Neuronal stem cell (in vitro differentiated cells): ENCODE results near the gene TMEM151B.
"Not testable (repeated sequence)": the region's sequence is repeated elsewhere in the genome, so short reads cannot be mapped to it uniquely, and the experiment has no call there.

Experiments used
- DNase-seq: peaks from one replicate; pipeline ENCODE4 v3.0.0-alpha.2; 2013; ENCODE audit warnings: low spot score
- H2AFZ ChIP-seq: one replicate; pipeline ENCODE4 v1.6.1; 2013; ENCODE audit warnings: mild to moderate bottlenecking, low read length, inconsistent platforms
- H2AK5ac ChIP-seq: 2 replicates; pipeline ENCODE4 v1.6.1; 2013; ENCODE audit warnings: low read depth, mild to moderate bottlenecking, inconsistent platforms, low read length, moderate library complexity, mixed read lengths
- H2BK120ac ChIP-seq: 2 replicates; pipeline ENCODE4 v1.6.1; 2013; ENCODE audit warnings: low read depth, mild to moderate bottlenecking, inconsistent platforms, low read length, moderate library complexity, mixed read lengths
- H2BK12ac ChIP-seq: one replicate; pipeline ENCODE4 v1.6.1; 2013; ENCODE audit warnings: low read length, inconsistent platforms
- H2BK15ac ChIP-seq: 2 replicates; pipeline ENCODE4 v1.6.1; 2013; ENCODE audit warnings: mild to moderate bottlenecking, low read length, inconsistent platforms, mixed read lengths
- H2BK5ac ChIP-seq: one replicate; pipeline ENCODE4 v1.6.1; 2013; ENCODE audit warnings: inconsistent platforms, mild to moderate bottlenecking, low read length, moderate library complexity
- H3K14ac ChIP-seq: one replicate; pipeline ENCODE4 v1.6.1; 2013; ENCODE audit warnings: low read length, inconsistent platforms
- H3K18ac ChIP-seq: 2 replicates; pipeline ENCODE4 v1.6.1; 2013; ENCODE audit warnings: low read length, inconsistent platforms
- H3K23ac ChIP-seq: 2 replicates; pipeline ENCODE4 v1.6.1; 2013; ENCODE audit warnings: low read depth, mild to moderate bottlenecking, mixed read lengths, low read length, inconsistent platforms; ENCODE audit not compliant: poor library complexity
- H3K27ac ChIP-seq: replicated peaks from 3 replicates; pipeline ENCODE4 v1.5.1; 2013; ENCODE audit warnings: low read length, inconsistent platforms
- H3K27me3 ChIP-seq, 3 experiments: 2 replicates each; pipeline ENCODE4 v1.6.1; 2013; ENCODE audit warnings: low read length in 3 of 3, mild to moderate bottlenecking in 2 of 3, inconsistent platforms in 1 of 3, low read depth in 1 of 3, mixed read lengths in 1 of 3, moderate library complexity in 1 of 3; ENCODE audit not compliant: control insufficient read depth in 3 of 3, insufficient read depth in 3 of 3
- H3K36me3 ChIP-seq, 2 donors: replicated peaks in 1 of 2; 2 replicates each; pipeline ENCODE4 v1.6.1; 2013; ENCODE audit warnings: low read length in 2 of 2; ENCODE audit not compliant: control insufficient read depth in 2 of 2, insufficient read depth in 2 of 2
- H3K4ac ChIP-seq: 2 replicates; pipeline ENCODE4 v1.6.1; 2013; ENCODE audit warnings: inconsistent platforms, mild to moderate bottlenecking, low read length, moderate library complexity
- H3K4me1 ChIP-seq, 2 donors: 1 replicate in 1 of 2; 2 replicates in 1 of 2; pipeline ENCODE4 v1.6.1; 2013; ENCODE audit warnings: low read length in 2 of 2, low read depth in 1 of 2; ENCODE audit not compliant: control insufficient read depth in 2 of 2, insufficient read depth in 1 of 2
- H3K4me2 ChIP-seq: one replicate; pipeline ENCODE4 v1.6.1; 2013; ENCODE audit warnings: mild to moderate bottlenecking, low read length, inconsistent platforms; ENCODE audit not compliant: insufficient read depth, poor library complexity, severe bottlenecking
- H3K4me3 ChIP-seq, 2 donors: 2 replicates each; pipeline ENCODE4 v1.5.1; 2013; ENCODE audit warnings: low read length in 2 of 2, mild to moderate bottlenecking in 2 of 2, inconsistent platforms in 1 of 2, moderate library complexity in 1 of 2
- H3K79me1 ChIP-seq: one replicate; pipeline ENCODE4 v1.6.1; 2013; ENCODE audit warnings: low read depth, mild to moderate bottlenecking, inconsistent platforms, low read length, moderate library complexity
- H3K9ac ChIP-seq: one replicate; pipeline ENCODE4 v1.6.1; 2013; ENCODE audit warnings: mild to moderate bottlenecking, low read depth, low read length, inconsistent platforms; ENCODE audit not compliant: poor library complexity
- H3K9me3 ChIP-seq, 2 donors: replicated peaks in 1 of 2; 2 replicates each; pipeline versions ENCODE3 to v1.6.1; 2013; ENCODE audit warnings: low read length in 2 of 2, mild to moderate bottlenecking in 2 of 2, inconsistent platforms in 1 of 2, low read depth in 1 of 2, mixed read lengths in 1 of 2, moderate library complexity in 1 of 2; ENCODE audit not compliant: control insufficient read depth in 2 of 2, insufficient read depth in 1 of 2
- H4K8ac ChIP-seq: one replicate; pipeline ENCODE4 v1.6.1; 2013; ENCODE audit warnings: low read depth, mild to moderate bottlenecking, inconsistent platforms, low read length, moderate library complexity
- H4K91ac ChIP-seq: one replicate; pipeline ENCODE4 v1.6.1; 2013; ENCODE audit warnings: low read length, low read depth, mild to moderate bottlenecking, inconsistent platforms; ENCODE audit not compliant: poor library complexity
- WGBS, 2 donors: extraction: QIAGEN DNeasy Blood & Tissue Kit; methylation state at CpG; one replicate each; pipeline ENCODE4 v1.1.7; 2013; ENCODE audit warnings: missing lambda C conversion rate in 2 of 2, mixed read lengths in 1 of 2; ENCODE audit not compliant: insufficient read length in 2 of 2, insufficient replicate concordance in 1 of 2; ENCODE audit errors: extremely low coverage in 2 of 2; 5-methylcytosine and 5-hydroxymethylcytosine counted together

TMEM151B gene

DNA sequence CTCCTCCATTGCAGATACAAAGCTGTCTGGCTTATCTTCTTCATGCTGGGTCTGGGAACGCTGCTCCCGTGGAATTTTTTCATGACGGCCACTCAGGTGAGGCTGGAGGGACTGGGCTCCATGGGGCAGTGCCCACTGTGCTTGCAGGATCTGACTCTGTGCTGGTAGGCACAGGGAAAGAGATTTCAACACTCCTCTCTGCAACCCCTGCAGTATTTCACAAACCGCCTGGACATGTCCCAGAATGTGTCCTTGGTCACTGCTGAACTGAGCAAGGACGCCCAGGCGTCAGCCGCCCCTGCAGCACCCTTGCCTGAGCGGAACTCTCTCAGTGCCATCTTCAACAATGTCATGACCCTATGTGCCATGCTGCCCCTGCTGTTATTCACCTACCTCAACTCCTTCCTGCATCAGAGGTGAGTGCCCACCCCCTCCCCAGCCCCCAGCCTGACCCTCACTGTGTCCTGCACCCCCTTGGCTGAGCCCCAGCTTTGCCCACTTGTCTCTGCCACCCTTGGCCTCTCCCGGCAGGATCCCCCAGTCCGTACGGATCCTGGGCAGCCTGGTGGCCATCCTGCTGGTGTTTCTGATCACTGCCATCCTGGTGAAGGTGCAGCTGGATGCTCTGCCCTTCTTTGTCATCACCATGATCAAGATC, 40.7 kb upstream of the TMEM151B start:
- Histone ChIP-seq H3K36me3 (peaks cover 19 to 65% of the 10 kb centered on the region in 2 donors), H3K9me3 (no peaks in the 10 kb centered on the region), H4K8ac (no peak overlapping the region), H2BK15ac (no peak overlapping the region), H2BK120ac (no peak overlapping the region), H3K23ac (no peak overlapping the region), H3K4me3 (no peak overlapping the region), H4K91ac (no peak overlapping the region), H3K79me1 (peaks cover 7% of the 10 kb centered on the region), H3K4ac (no peak overlapping the region), H3K18ac (no peak overlapping the region), H2BK12ac (no peak overlapping the region), H3K27me3 (peaks cover 0 to 2% (median 0%) of the 10 kb centered on the region in 3 experiments), H3K14ac (no peak overlapping the region), H3K9ac (no peak overlapping the region), H2AK5ac (no peak overlapping the region), H3K27ac (no peak overlapping the region), H3K4me2 (no peak overlapping the region), H2AFZ (no peak overlapping the region), H2BK5ac (no peak overlapping the region), H3K4me1 (peaks cover 27% of the 10 kb centered on the region in 2 donors)
- no peak for DNase-seq
- WGBS, 2 donors = no CpG with 5 or more reads among the region's 11 CpGs

- no peak overlapping the region for H2AFZ ChIP-seq
- peaks cover 19 to 68% of the 10 kb centered on the region in 2 donors for H3K36me3 ChIP-seq
- H3K18ac ChIP-seq = no peak overlapping the region
- H3K9ac ChIP-seq = no peak overlapping the region
- H2BK5ac ChIP-seq = no peak overlapping the region
- WGBS, 2 donors = no CpG with 5 or more reads among the region's 10 CpGs
- H3K27me3 ChIP-seq = peaks cover 0 to 2% (median 0%) of the 10 kb centered on the region in 3 experiments
- H3K79me1 ChIP-seq = peaks cover 4% of the 10 kb centered on the region
- no peak overlapping the region for H3K14ac ChIP-seq
- no peak overlapping the region for H4K91ac ChIP-seq
- H3K4ac ChIP-seq = no peak overlapping the region
- no peak overlapping the region for H2BK15ac ChIP-seq
- no peak for DNase-seq
- H3K4me3 ChIP-seq = no peak overlapping the region
- no peak overlapping the region for H3K23ac ChIP-seq
- no peaks in the 10 kb centered on the region for H3K9me3 ChIP-seq
- peaks cover 23 to 26% of the 10 kb centered on the region in 2 donors for H3K4me1 ChIP-seq
- H4K8ac ChIP-seq = no peak overlapping the region
- no peak overlapping the region for H2AK5ac ChIP-seq
- no peak overlapping the region for H2BK120ac ChIP-seq
- no peak overlapping the region for H3K4me2 ChIP-seq
- H2BK12ac ChIP-seq = no peak overlapping the region
- no peak overlapping the region for H3K27ac ChIP-seq
Observed at GRCh38 chr6:44230034-44230675, 40.1 kb upstream of the TMEM151B start.

DNA sequence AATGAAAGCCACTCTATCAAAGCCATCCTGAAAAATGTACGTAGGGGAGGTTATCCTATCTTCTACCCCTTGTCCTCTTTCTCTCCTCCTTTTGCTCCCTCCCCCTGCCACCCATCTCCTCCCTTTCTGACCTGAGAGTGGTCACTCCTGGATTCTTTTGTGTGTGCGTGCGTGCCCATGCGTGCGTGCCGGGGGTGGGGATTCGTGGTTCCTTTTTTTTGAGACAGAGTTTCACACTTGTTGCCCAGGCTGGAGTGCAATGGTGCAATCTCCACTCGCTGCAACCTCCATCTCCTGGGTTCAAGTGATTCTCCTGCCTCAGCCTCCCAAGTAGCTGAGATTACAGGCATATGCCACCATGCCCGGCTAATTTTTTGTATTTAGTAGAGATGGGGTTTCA, 38.8 kb upstream of the TMEM151B start:
- not testable (repeated sequence) for H2AFZ ChIP-seq
- H3K36me3 ChIP-seq = peaks cover 19 to 76% of the 10 kb centered on the region in 2 donors
- WGBS, 2 donors = no CpG with 5 or more reads among the region's 9 CpGs

DNA sequence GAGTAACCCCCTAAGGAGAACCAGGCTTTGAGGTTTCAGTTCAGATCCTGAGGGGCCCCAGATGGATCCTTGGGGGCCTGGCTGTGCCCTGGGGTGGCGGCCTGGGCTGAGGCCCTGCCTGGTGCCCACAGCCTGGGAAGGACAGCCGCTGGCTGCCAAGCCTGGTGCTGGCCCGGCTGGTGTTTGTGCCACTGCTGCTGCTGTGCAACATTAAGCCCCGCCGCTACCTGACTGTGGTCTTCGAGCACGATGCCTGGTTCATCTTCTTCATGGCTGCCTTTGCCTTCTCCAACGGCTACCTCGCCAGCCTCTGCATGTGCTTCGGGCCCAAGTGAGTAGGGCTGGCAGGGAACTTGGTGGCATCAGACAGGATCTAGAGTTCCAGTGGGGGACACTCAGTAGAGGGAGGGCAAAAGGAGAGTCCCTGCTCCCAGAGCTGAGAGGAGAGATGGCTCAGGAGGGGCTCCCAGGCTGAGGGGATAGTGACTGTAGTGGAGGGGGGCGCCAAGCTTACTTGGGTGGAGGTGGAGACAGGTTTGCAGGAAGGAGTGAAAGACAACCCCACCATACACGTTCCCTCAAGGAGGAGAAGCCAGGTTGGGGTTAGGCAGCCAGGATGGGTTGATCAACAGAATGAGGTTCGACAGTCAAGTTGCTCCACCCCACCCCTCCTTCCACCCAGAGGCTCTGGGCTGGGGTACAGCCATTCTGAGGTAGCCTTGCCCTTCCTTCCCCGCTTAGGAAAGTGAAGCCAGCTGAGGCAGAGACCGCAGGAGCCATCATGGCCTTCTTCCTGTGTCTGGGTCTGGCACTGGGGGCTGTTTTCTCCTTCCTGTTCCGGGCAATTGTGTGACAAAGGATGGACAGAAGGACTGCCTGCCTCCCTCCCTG, 37.3 kb upstream of the TMEM151B start:
- Histone ChIP-seq H4K91ac (no peak overlapping the region), H3K9me3 (no peaks in the 10 kb centered on the region), H2BK120ac (no peak overlapping the region), H2BK12ac (no peak overlapping the region), H2BK5ac (no peak overlapping the region), H3K9ac (no peak overlapping the region), H3K23ac (peak overlapping the region; percentile 13), H3K4me3 (no peak overlapping the region), H3K79me1 (no peaks in the 10 kb centered on the region), H2AK5ac (no peak overlapping the region), H3K27ac (no peak overlapping the region), H2BK15ac (no peak overlapping the region), H3K18ac (no peak overlapping the region), H3K4me2 (no peak overlapping the region), H4K8ac (no peak overlapping the region), H3K27me3 (no peaks in the 10 kb centered on the region), H3K14ac (no peak overlapping the region), H2AFZ (no peak overlapping the region), H3K36me3 (peaks cover 19 to 76% of the 10 kb centered on the region in 2 donors), H3K4ac (no peak overlapping the region), H3K4me1 (peaks cover 5 to 11% of the 10 kb centered on the region in 2 donors)
- no peak for DNase-seq
- no CpG with 5 or more reads among the region's 16 CpGs for WGBS, 2 donors

More for the DNA sequence above, 38.8 kb upstream of the TMEM151B start:
- H3K18ac ChIP-seq, H3K9ac ChIP-seq, H3K4ac ChIP-seq, H2AK5ac ChIP-seq, H3K4me2 ChIP-seq, H2BK15ac ChIP-seq, H2BK5ac ChIP-seq, H4K91ac ChIP-seq, H3K23ac ChIP-seq, H3K4me3 ChIP-seq, H3K27ac ChIP-seq, H3K9me3 ChIP-seq, H4K8ac ChIP-seq, DNase-seq, H3K27me3 ChIP-seq, H2BK120ac ChIP-seq, H3K14ac ChIP-seq, H3K79me1 ChIP-seq, H2BK12ac ChIP-seq: not testable (repeated sequence)
- H3K4me1 ChIP-seq = peaks cover 13 to 16% of the 10 kb centered on the region in 2 donors
